CD8-positive, alpha-beta memory T cell (primary cell): Measurements from ENCODE around the gene ERC2. TPM values are rescaled to one million over a fixed set of nuclear protein-coding genes. Genes with fewer than 3 reads are reported as not detected.

Source experiments
- CTCF ChIA-PET: fragments of 350-600 bp; sonication (Branson Sonifier 250); formaldehyde crosslinking; loops from one replicate; lab custom pipeline; 2021; ENCODE audit warnings: antibody characterized with exemption; lab: Charles Lee
- POLR2A ChIA-PET: fragments of 350-600 bp; sonication (Branson Sonifier 250); formaldehyde crosslinking; loops from one replicate; lab custom pipeline; 2021; ENCODE audit warnings: antibody characterized with exemption; lab: Charles Lee
- DNase-seq, 5 donors: peaks; one replicate each; pipeline versions ENCODE4 v3.0.0 to v3.0.0-alpha.2; 2020 to 2022; ENCODE audit warnings: mixed read lengths in 1 of 5
- H3K27ac ChIP-seq: one replicate; pipeline ENCODE4 v1.7.0; 2013; ENCODE audit warnings: low read depth, mild to moderate bottlenecking, low read length, moderate library complexity
- H3K27me3 ChIP-seq: 2 replicates; pipeline ENCODE4 v1.7.0; 2013; ENCODE audit warnings: low read length, mild to moderate bottlenecking; ENCODE audit not compliant: insufficient read depth, poor library complexity, severe bottlenecking
- H3K36me3 ChIP-seq: 2 replicates; pipeline ENCODE4 v1.7.0; 2013; ENCODE audit warnings: mild to moderate bottlenecking, low read length, moderate library complexity; ENCODE audit not compliant: insufficient read depth
- H3K4me1 ChIP-seq: 2 replicates; pipeline ENCODE4 v1.7.0; 2013; ENCODE audit warnings: mild to moderate bottlenecking, low read length, moderate library complexity; ENCODE audit not compliant: insufficient read depth
- H3K4me3 ChIP-seq: 2 replicates; pipeline ENCODE4 v1.7.0; 2013; ENCODE audit warnings: mild to moderate bottlenecking, low read length
- H3K9me3 ChIP-seq: 2 replicates; pipeline ENCODE4 v1.7.0; 2013; ENCODE audit warnings: mild to moderate bottlenecking, low read length
- H3K27ac Mint-ChIP-seq, 8 donors: one replicate each; pipeline ENCODE4 v1.8.0; 2020 to 2021; ENCODE audit warnings: mixed read lengths in 8 of 8, mild to moderate bottlenecking in 6 of 8, inconsistent platforms in 3 of 8, moderate library complexity in 3 of 8
- H3K27me3 Mint-ChIP-seq, 2 donors: one replicate each; pipeline ENCODE4 v1.8.0; 2020 to 2021; ENCODE audit warnings: mixed read lengths in 2 of 2, mild to moderate bottlenecking in 1 of 2, moderate library complexity in 1 of 2
- H3K36me3 Mint-ChIP-seq, 3 donors: one replicate each; pipeline ENCODE4 v1.8.0; 2020 to 2021; ENCODE audit warnings: mixed read lengths in 3 of 3, inconsistent platforms in 1 of 3, mild to moderate bottlenecking in 1 of 3
- H3K4me1 Mint-ChIP-seq, 3 donors: one replicate each; pipeline ENCODE4 v1.8.0; 2020 to 2021; ENCODE audit warnings: mixed read lengths in 3 of 3, inconsistent platforms in 1 of 3, mild to moderate bottlenecking in 1 of 3
- H3K4me3 Mint-ChIP-seq, 7 donors: one replicate each; pipeline ENCODE4 v1.8.0; 2020 to 2021; ENCODE audit warnings: mixed read lengths in 7 of 7, mild to moderate bottlenecking in 6 of 7, moderate library complexity in 4 of 7, inconsistent platforms in 2 of 7
- H3K9me3 Mint-ChIP-seq, 5 donors: one replicate each; pipeline ENCODE4 v1.8.0; 2020 to 2022; ENCODE audit warnings: mixed read lengths in 5 of 5, mild to moderate bottlenecking in 3 of 5, moderate library complexity in 2 of 5, inconsistent platforms in 1 of 5
- polyA plus RNA-seq: library from polyadenylated mRNA; unstranded; fragments of 300-500 nt; fragmentation: Illumina TruSeq; gene quantifications from one replicate; pipeline ENCODE4 v1.2.3, GENCODE V29; 2021
- total RNA-seq, 2 experiments: library from RNA; stranded (reverse); gene quantifications; one replicate each; pipeline ENCODE4 v1.2.3, GENCODE V29; 2021

The ERC2 gene
- total and polyA plus RNA-seq, 3 experiments from 2014 or later: not detected

DNA sequence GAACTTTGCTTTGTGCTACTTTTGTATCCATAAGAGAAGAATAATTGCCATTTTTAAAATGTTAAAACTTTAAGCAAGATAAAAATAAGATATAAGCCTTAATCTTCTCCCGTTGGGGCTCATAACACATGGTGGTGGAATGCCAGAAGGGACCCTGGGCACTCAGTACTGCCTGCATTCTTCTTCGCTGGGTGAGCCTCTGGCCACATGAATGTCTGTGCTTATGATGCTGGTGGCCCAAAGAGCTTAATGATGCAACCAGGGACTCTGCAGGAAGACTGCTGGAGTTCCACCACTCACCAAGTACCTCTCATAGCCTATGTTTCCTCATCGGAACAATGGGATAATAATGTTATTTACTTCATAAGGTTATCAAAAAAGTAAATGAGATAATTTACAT lies 103.6 kb downstream of the ERC2 start:
- no peak overlapping the region for H3K27ac Mint-ChIP-seq
- peaks cover 1 to 11% of the 10 kb centered on the region in 2 donors for H3K27me3 Mint-ChIP-seq
- Histone ChIP-seq H3K27me3 (no peaks in the 10 kb centered on the region), H3K4me3 (no peak overlapping the region), H3K27ac (no peak overlapping the region), H3K9me3 (no peaks in the 10 kb centered on the region), H3K4me1 (no peaks in the 10 kb centered on the region), H3K36me3 (no peaks in the 10 kb centered on the region)
- no peaks in the 10 kb centered on the region for H3K9me3 Mint-ChIP-seq
- H3K36me3 Mint-ChIP-seq: no peaks in the 10 kb centered on the region
- no peak for DNase-seq
- CTCF ChIA-PET: no interaction called here
- POLR2A ChIA-PET: no interaction called here
- H3K4me1 Mint-ChIP-seq: no peaks in the 10 kb centered on the region
- no peak overlapping the region for H3K4me3 Mint-ChIP-seq

DNA sequence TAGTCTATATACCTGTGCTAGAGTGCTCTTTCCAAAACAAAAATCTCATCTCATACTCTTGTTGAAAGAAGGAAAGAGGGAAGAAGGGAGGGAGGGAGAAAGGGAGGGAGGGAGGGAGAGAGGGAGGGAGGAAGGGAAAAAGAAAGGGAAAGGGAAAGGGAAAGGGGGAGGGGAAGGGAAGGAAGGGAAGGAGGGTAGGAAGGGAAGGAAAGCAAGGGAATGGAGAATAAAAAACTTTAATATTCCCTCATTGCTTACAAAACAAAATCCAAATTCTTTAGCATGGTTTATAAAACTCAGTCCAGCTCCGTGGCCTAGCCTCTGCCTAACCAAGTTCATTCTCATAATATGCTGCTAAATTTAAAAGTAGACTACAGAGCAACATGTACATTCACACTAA lies 104.5 kb downstream of the ERC2 start:
- ChIA-PET POLR2A (no interaction called here), CTCF (no interaction called here)

DNA sequence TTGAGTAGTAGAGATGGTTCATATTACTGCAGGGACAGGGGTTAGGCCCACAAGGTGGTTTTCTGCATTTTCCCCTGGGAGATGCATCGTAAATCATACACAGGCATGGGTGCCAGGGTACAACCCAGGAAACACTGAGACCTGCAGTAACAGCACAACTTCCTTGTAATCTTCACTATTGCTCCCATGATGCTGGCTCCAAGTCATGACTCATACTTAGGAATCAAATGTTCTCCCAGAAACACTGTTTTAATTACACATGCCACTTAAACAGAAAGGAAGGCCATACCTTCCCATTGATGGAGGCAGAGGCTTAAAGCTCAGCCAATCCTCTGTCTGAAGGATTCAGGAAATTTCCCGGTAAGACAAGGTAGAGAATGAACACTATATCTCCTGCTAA lies 106.5 kb downstream of the ERC2 start:
- no peak for DNase-seq
- Histone ChIP-seq H3K27ac (no peak overlapping the region), H3K27me3 (no peaks in the 10 kb centered on the region), H3K36me3 (no peaks in the 10 kb centered on the region), H3K9me3 (no peaks in the 10 kb centered on the region), H3K4me3 (no peak overlapping the region), H3K4me1 (no peaks in the 10 kb centered on the region)
- Mint-ChIP-seq H3K9me3 (no peaks in the 10 kb centered on the region), H3K4me3 (no peak overlapping the region), H3K4me1 (no peaks in the 10 kb centered on the region), H3K36me3 (no peaks in the 10 kb centered on the region), H3K27me3 (peaks cover 2 to 11% of the 10 kb centered on the region in 2 donors), H3K27ac (no peak overlapping the region)
- ChIA-PET POLR2A (no interaction called here), CTCF (no interaction called here)

More for the DNA sequence above, 104.5 kb downstream of the ERC2 start:
- no peaks in the 10 kb centered on the region for H3K36me3 ChIP-seq
- H3K9me3 ChIP-seq: no peaks in the 10 kb centered on the region
- H3K27ac ChIP-seq: no peak overlapping the region
- DNase-seq: no peak
- no peaks in the 10 kb centered on the region for H3K27me3 ChIP-seq
- Mint-ChIP-seq H3K4me1 (no peaks in the 10 kb centered on the region), H3K4me3 (no peak overlapping the region), H3K27ac (no peak overlapping the region), H3K27me3 (peaks cover 2 to 11% of the 10 kb centered on the region in 2 donors), H3K36me3 (no peaks in the 10 kb centered on the region), H3K9me3 (no peaks in the 10 kb centered on the region)
- no peak overlapping the region for H3K4me3 ChIP-seq
- no peaks in the 10 kb centered on the region for H3K4me1 ChIP-seq

DNA sequence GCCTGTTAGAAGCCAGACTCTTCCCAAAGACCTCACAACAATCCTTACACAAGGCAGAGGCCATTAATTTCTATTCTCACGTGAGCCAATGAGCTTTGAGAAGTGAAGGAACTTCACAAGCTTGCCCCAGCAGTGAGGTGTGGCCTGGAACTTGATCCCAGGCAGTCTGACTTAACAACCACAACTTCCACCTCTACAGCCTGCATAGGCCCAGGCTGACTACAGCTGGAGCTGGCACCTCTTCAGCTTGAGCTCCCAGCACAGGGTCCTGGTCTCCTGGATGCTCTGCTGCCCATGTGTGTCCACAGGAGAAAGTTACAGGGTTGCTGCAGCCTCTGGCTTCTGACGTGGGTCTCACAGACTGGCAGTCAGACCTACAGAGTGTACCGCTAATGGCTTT lies 111.0 kb downstream of the ERC2 start:
- no peak overlapping the region for H3K27ac ChIP-seq
- ChIA-PET CTCF (interaction anchor here (1.5 kb wide), 1 partner anchor 8 kb away, joined by 3 read pairs; no protein-coding TSS in a partner anchor), POLR2A (no interaction called here)
- H3K36me3 ChIP-seq: no peaks in the 10 kb centered on the region
- no peak overlapping the region for H3K27ac Mint-ChIP-seq
- no peaks in the 10 kb centered on the region for H3K4me1 ChIP-seq
- peaks cover 2 to 11% of the 10 kb centered on the region in 2 donors for H3K27me3 Mint-ChIP-seq
- no peak overlapping the region for H3K4me3 Mint-ChIP-seq
- H3K4me1 Mint-ChIP-seq: no peaks in the 10 kb centered on the region
- H3K9me3 ChIP-seq: no peaks in the 10 kb centered on the region
- H3K9me3 Mint-ChIP-seq: no peaks in the 10 kb centered on the region
- DNase-seq: no peak
- H3K4me3 ChIP-seq: no peak overlapping the region
- H3K27me3 ChIP-seq: no peaks in the 10 kb centered on the region
- H3K36me3 Mint-ChIP-seq: no peaks in the 10 kb centered on the region

- POLR2A ChIA-PET: no interaction called here
- no peaks in the 10 kb centered on the region for H3K27me3 ChIP-seq
- H3K27ac ChIP-seq: no peak overlapping the region
- no peaks in the 10 kb centered on the region for H3K4me1 ChIP-seq
- H3K27me3 Mint-ChIP-seq: peaks cover 3 to 8% of the 10 kb centered on the region in 2 donors
- H3K4me3 ChIP-seq: no peak overlapping the region
- no peaks in the 10 kb centered on the region for H3K9me3 Mint-ChIP-seq
- no peaks in the 10 kb centered on the region for H3K36me3 ChIP-seq
- CTCF ChIA-PET: interaction anchor here (1.5 kb wide), 1 partner anchor 9 kb away, joined by 3 read pairs; no protein-coding TSS in a partner anchor
- DNase-seq: no peak
- H3K36me3 Mint-ChIP-seq: no peaks in the 10 kb centered on the region
- no peak overlapping the region for H3K27ac Mint-ChIP-seq
- H3K4me3 Mint-ChIP-seq: no peak overlapping the region
- no peaks in the 10 kb centered on the region for H3K9me3 ChIP-seq
- no peaks in the 10 kb centered on the region for H3K4me1 Mint-ChIP-seq
These were observed 111.5 kb downstream of the ERC2 start for GRCh38 chr3:56356808-56357207.

DNA sequence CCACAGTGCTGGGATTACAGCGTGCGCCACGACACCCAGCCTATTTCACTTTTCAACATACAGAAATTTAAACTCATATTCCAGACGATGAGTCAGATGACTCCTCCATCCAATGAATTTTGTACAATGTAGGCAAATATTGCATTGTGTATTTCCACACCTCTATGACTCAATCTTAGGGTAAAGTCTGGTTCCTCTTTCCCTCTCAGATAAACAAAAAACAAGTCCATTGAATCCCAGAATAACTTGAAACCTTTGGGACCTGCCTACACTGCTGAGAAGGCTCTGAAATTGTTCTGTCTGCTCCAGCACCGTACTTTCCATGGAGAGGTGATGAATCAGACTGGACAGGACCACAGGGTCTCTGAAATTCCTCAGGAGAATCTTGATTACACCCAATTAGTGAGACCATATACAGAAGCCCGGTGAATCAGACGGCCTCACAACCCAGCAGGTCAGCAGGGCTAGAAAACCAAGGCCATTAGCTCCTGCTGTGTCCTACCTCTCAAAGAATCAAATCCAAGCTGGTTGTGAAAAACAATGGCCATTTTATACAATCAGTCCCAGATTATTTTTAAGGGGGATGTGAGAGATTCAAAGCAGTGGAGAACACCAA lies 112.6 kb downstream of the ERC2 start:
- ChIA-PET POLR2A (no interaction called here), CTCF (no interaction called here)
- H3K27ac Mint-ChIP-seq: no peak overlapping the region

GRCh38 chr3:56351537-56351936 lies 116.7 kb downstream of the ERC2 start:
- ChIA-PET CTCF (no interaction called here), POLR2A (no interaction called here)
- Histone ChIP-seq H3K27ac (no peak overlapping the region), H3K9me3 (no peaks in the 10 kb centered on the region), H3K27me3 (no peaks in the 10 kb centered on the region), H3K4me1 (no peaks in the 10 kb centered on the region), H3K4me3 (no peak overlapping the region), H3K36me3 (no peaks in the 10 kb centered on the region)
- Mint-ChIP-seq H3K27me3 (peaks cover 0 to 5% of the 10 kb centered on the region in 2 donors), H3K9me3 (no peaks in the 10 kb centered on the region), H3K27ac (no peak overlapping the region), H3K36me3 (no peaks in the 10 kb centered on the region), H3K4me1 (no peaks in the 10 kb centered on the region), H3K4me3 (no peak overlapping the region)
- no peak for DNase-seq

More for the DNA sequence above, 112.6 kb downstream of the ERC2 start:
- no peak overlapping the region for H3K4me3 ChIP-seq
- Mint-ChIP-seq H3K27me3 (peaks cover 0 to 3% of the 10 kb centered on the region in 2 donors), H3K4me1 (no peaks in the 10 kb centered on the region), H3K9me3 (no peaks in the 10 kb centered on the region), H3K4me3 (no peak overlapping the region), H3K36me3 (no peaks in the 10 kb centered on the region)
- no peak for DNase-seq
- no peaks in the 10 kb centered on the region for H3K36me3 ChIP-seq
- H3K9me3 ChIP-seq: no peaks in the 10 kb centered on the region
- no peaks in the 10 kb centered on the region for H3K4me1 ChIP-seq
- H3K27ac ChIP-seq: no peak overlapping the region
- H3K27me3 ChIP-seq: no peaks in the 10 kb centered on the region

- Histone ChIP-seq H3K9me3 (no peaks in the 10 kb centered on the region), H3K4me1 (no peaks in the 10 kb centered on the region), H3K27ac (no peak overlapping the region), H3K27me3 (no peaks in the 10 kb centered on the region), H3K36me3 (no peaks in the 10 kb centered on the region), H3K4me3 (no peak overlapping the region)
- no peak for DNase-seq
- Mint-ChIP-seq H3K4me1 (no peaks in the 10 kb centered on the region), H3K4me3 (no peak overlapping the region), H3K9me3 (no peaks in the 10 kb centered on the region), H3K27me3 (peaks cover 5 to 23% of the 10 kb centered on the region in 2 donors), H3K27ac (no peak overlapping the region), H3K36me3 (no peaks in the 10 kb centered on the region)
- ChIA-PET CTCF (interaction anchor here (1.1 kb wide), 1 partner anchor 225 kb away, joined by 3 read pairs; no protein-coding TSS in a partner anchor), POLR2A (no interaction called here)
These were observed 120.9 kb downstream of the ERC2 start for GRCh38 chr3:56347219-56347871.
